Peyer's patch (tissue), 4 donors: Measurements from ENCODE around the gene FRMD4A. TPM values are rescaled to one million over a fixed set of nuclear protein-coding genes. Genes with fewer than 3 reads are reported as not detected.

Experiments used
- DNase-seq, 3 donors: peaks; one replicate each; pipeline ENCODE4 v3.0.0-alpha.2; 2017 to 2019
- H3K27ac ChIP-seq, 4 donors: fragments of 200-600 bp; sonication (generic); one replicate each; pipeline ENCODE4 v1.5.1; 2016 to 2019
- H3K27me3 ChIP-seq, 2 donors: fragments of 200-600 bp; sonication (generic); one replicate each; pipeline ENCODE4 v1.5.1; 2019
- H3K36me3 ChIP-seq, 3 donors: fragments of 200-600 bp; sonication (generic); one replicate each; pipeline ENCODE4 v1.5.1; 2016 to 2019
- H3K4me1 ChIP-seq, 4 donors: fragments of 200-600 bp; sonication (generic); one replicate each; pipeline ENCODE4 v1.5.1; 2016 to 2019
- H3K4me3 ChIP-seq, 4 donors: fragments of 200-600 bp; sonication (generic); 1 replicate in 3 of 4; 2 replicates in 1 of 4; pipeline ENCODE4 v1.5.1; 2016 to 2019; ENCODE audit warnings: mild to moderate bottlenecking in 1 of 4
- H3K9me3 ChIP-seq, 4 donors: fragments of 200-600 bp; sonication (generic); one replicate each; pipeline ENCODE4 v1.5.1; 2016 to 2019; ENCODE audit warnings: mild to moderate bottlenecking in 1 of 4
- POLR2A ChIP-seq, 2 donors: fragments of 450-650 bp; IDR thresholded peaks; one replicate each; pipeline ENCODE4 v1.5.1; 2017; ENCODE audit warnings: antibody characterized with exemption in 2 of 2, mild to moderate bottlenecking in 2 of 2, moderate library complexity in 2 of 2
- total RNA-seq, 4 donors: library from RNA; depleted of rRNA; stranded (reverse); fragments of >200 nt; gene quantifications; one replicate each; pipeline ENCODE4 v1.1.0, GENCODE V29; 2016
- TF ChIP-seq, protein P1 (sequence below), 6 experiments: fragments of 450-650 bp in 4 of 6; fragments of 200-600 bp in 2 of 6; sonication (generic) in 1 of 6; IDR thresholded peaks; one replicate each; pipeline ENCODE4 v1.5.1; 2017 to 2019; ENCODE audit warnings: antibody characterized with exemption in 6 of 6, mild to moderate bottlenecking in 3 of 6, moderate library complexity in 1 of 6

Gene FRMD4A
- total RNA-seq, 4 donors from 2014 or later = 3.0 to 47.9 (median 5.9) TPM

GRCh38 chr10:14306190-14306589, 24.5 kb downstream of the FRMD4A start:
- Histone ChIP-seq H3K36me3 (no peaks in the 10 kb centered on the region), H3K27me3 (no peaks in the 10 kb centered on the region)
- TF ChIP-seq POLR2A (IDR thresholded peaks at IDR 0.05) = no peak
- TF ChIP-seq, protein P1, sequence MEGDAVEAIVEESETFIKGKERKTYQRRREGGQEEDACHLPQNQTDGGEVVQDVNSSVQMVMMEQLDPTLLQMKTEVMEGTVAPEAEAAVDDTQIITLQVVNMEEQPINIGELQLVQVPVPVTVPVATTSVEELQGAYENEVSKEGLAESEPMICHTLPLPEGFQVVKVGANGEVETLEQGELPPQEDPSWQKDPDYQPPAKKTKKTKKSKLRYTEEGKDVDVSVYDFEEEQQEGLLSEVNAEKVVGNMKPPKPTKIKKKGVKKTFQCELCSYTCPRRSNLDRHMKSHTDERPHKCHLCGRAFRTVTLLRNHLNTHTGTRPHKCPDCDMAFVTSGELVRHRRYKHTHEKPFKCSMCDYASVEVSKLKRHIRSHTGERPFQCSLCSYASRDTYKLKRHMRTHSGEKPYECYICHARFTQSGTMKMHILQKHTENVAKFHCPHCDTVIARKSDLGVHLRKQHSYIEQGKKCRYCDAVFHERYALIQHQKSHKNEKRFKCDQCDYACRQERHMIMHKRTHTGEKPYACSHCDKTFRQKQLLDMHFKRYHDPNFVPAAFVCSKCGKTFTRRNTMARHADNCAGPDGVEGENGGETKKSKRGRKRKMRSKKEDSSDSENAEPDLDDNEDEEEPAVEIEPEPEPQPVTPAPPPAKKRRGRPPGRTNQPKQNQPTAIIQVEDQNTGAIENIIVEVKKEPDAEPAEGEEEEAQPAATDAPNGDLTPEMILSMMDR (IDR thresholded peaks at IDR 0.05) = no peak

GRCh38 chr10:14304046-14304445, 26.7 kb downstream of the FRMD4A start:
- TF ChIP-seq, protein P1 (IDR thresholded peaks at IDR 0.05) = no peak
- no peak for TF ChIP-seq POLR2A (IDR thresholded peaks at IDR 0.05)
- DNase-seq = no peak
- Histone ChIP-seq H3K9me3 (no peaks in the 10 kb centered on the region), H3K27ac (no peak overlapping the region), H3K27me3 (no peaks in the 10 kb centered on the region), H3K4me3 (no peak overlapping the region), H3K4me1 (no peaks in the 10 kb centered on the region), H3K36me3 (no peaks in the 10 kb centered on the region)

More at GRCh38 chr10:14306190-14306589, 24.5 kb downstream of the FRMD4A start:
- Histone ChIP-seq H3K4me1 (no peaks in the 10 kb centered on the region), H3K27ac (no peak overlapping the region), H3K4me3 (no peak overlapping the region), H3K9me3 (no peaks in the 10 kb centered on the region)
- DNase-seq = no peak

GRCh38 chr10:14302035-14302434, 28.7 kb downstream of the FRMD4A start:
- TF ChIP-seq, protein P1 (IDR thresholded peaks at IDR 0.05) = no peak
- TF ChIP-seq POLR2A (IDR thresholded peaks at IDR 0.05) = no peak
- Histone ChIP-seq H3K9me3 (no peaks in the 10 kb centered on the region), H3K4me3 (no peak overlapping the region), H3K4me1 (no peaks in the 10 kb centered on the region), H3K27me3 (no peaks in the 10 kb centered on the region), H3K36me3 (no peaks in the 10 kb centered on the region), H3K27ac (no peak overlapping the region)
- no peak for DNase-seq

DNA sequence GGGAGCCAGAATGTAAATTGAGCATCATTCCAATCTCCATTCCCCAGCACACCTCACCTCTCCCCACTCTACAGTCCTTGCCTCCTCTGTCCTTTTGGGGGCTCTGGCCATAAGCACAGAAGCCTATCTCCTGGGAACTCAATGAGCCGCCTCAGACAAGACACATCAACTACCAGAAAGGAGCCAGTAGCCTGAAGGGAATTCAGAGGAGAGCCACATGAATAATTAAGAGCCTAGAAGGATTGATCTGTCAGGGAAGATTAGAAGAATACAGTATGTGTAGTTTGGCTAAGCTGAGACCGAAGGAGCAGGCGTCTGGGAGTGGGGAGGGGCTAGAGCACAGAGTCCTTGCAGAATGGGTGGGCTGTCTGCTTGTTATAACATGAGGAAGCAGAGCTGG, 31.2 kb downstream of the FRMD4A start:
- H3K4me1 ChIP-seq = no peaks in the 10 kb centered on the region
- H3K9me3 ChIP-seq = no peaks in the 10 kb centered on the region
- H3K4me3 ChIP-seq = no peak overlapping the region
- TF ChIP-seq, protein P1 (IDR thresholded peaks at IDR 0.05) = no peak
- no peak for TF ChIP-seq POLR2A (IDR thresholded peaks at IDR 0.05)
- H3K27ac ChIP-seq = no peak overlapping the region
- no peaks in the 10 kb centered on the region for H3K27me3 ChIP-seq
- no peak for DNase-seq
- H3K36me3 ChIP-seq = no peaks in the 10 kb centered on the region

GRCh38 chr10:14296065-14296709, 34.5 kb downstream of the FRMD4A start:
- Histone ChIP-seq H3K9me3 (no peaks in the 10 kb centered on the region), H3K4me3 (no peak overlapping the region), H3K4me1 (no peaks in the 10 kb centered on the region), H3K27ac (no peak overlapping the region), H3K27me3 (no peaks in the 10 kb centered on the region), H3K36me3 (no peaks in the 10 kb centered on the region)
- DNase-seq = no peak
- TF ChIP-seq, protein P1 (IDR thresholded peaks at IDR 0.05) = no peak
- TF ChIP-seq POLR2A (IDR thresholded peaks at IDR 0.05) = no peak
